Measurements from ENCODE around the gene IKZF1.

DNA sequence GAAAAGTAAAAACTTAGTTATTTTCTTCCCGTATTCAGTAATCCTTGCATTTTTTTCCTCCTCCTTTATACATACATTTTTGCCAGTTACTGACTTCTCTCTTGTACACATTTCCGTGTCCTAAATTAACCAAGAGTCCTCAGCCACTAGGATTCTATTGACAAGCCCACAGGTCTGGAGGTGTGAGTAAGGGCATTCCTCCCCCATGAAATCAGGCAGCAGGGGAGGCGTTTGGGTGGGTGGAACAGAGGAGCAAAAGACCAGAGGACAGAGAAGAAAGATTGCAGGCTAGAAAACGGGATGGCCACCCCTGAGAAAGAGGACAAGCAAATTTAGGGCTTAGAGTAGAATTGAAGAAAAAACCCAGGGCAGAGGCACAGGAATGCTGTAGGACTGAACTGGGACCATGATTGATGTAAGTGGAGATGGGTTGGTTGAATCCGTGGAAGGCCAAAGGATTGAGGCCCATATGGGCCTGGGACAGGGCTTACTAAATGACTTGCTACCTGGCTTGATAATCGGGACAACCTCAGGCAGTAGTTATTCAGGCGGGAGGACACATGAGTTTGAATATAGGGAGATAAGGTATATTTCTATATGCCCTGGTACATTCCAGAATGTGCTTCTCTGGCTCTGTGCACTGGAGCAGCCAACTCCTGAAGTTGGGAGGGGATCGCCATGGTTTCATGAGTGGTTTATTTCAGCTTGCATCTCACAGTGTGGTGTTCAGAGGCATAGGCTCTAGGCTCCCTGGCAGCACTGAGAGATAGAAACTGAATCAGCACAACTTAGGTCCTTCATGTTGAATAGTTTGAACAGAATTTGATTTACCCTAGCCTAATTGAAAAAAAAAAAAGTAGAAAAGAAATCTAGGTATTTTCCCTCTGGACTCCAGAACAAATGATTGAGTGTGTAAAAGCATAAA is 28.0 kb downstream of the IKZF1 start:
- TF ChIP-seq, protein P1, sequence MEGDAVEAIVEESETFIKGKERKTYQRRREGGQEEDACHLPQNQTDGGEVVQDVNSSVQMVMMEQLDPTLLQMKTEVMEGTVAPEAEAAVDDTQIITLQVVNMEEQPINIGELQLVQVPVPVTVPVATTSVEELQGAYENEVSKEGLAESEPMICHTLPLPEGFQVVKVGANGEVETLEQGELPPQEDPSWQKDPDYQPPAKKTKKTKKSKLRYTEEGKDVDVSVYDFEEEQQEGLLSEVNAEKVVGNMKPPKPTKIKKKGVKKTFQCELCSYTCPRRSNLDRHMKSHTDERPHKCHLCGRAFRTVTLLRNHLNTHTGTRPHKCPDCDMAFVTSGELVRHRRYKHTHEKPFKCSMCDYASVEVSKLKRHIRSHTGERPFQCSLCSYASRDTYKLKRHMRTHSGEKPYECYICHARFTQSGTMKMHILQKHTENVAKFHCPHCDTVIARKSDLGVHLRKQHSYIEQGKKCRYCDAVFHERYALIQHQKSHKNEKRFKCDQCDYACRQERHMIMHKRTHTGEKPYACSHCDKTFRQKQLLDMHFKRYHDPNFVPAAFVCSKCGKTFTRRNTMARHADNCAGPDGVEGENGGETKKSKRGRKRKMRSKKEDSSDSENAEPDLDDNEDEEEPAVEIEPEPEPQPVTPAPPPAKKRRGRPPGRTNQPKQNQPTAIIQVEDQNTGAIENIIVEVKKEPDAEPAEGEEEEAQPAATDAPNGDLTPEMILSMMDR (IDR thresholded peaks at IDR 0.05; ENCODE audit: low read length), result no peak
- TF ChIP-seq EZH2 (optimal IDR thresholded peaks at IDR 0.05; ENCODE audit: low read depth, low read length) (no peak), EZH2phosphoT487 (IDR thresholded peaks at IDR 0.05; ENCODE audit: low read length) (no peak)

Data from MM.1S (cell line).